HepG2 (cell line): ENCODE data around the gene UBA6. TPM values are rescaled to one million over a fixed set of nuclear protein-coding genes. Genes with fewer than 3 reads are reported as not detected.

ENCODE experiments used
- ATAC-seq: fragments of 200-7000 bp; cut with Tn5 transposase; 3 replicates; pipeline ENCODE4 v1.9.1; 2020; ENCODE audit warnings: mild to moderate bottlenecking, moderate library complexity
- BruUV-seq: library from RNA; stranded (reverse); fragments of 400-500 nt; replicated peaks from 2 replicates; lab custom pipeline; 2021; lab: Mats Ljungman, UMichigan
- CTCF ChIA-PET: fragments of 300-600 bp; formaldehyde crosslinking; extraction: SDS; loops from one replicate; lab custom pipeline; 2021; ENCODE audit warnings: low total read pairs, inconsistent platforms, low intra/inter-chr PET ratio; lab: Yijun Ruan, JAX
- POLR2A ChIA-PET: fragments of 350-600 bp; sonication (Branson Sonifier 250); formaldehyde crosslinking; loops from one replicate; lab custom pipeline; 2020; ENCODE audit warnings: antibody characterized with exemption, inconsistent platforms; lab: Yijun Ruan, JAX
- DNase-seq: peaks from one replicate; pipeline ENCODE4 v3.0.0-alpha.2; 2015; ENCODE audit warnings: low spot score
- FAIRE-seq: peaks from 3 replicates; lab custom pipeline; 2011; peaks lifted over from hg19 to GRCh38; lab: Jason Lieb, UNC
- H2AFZ ChIP-seq: one replicate; pipeline ENCODE4 v1.6.1; 2011; ENCODE audit warnings: low read length, inconsistent platforms
- H3K27ac ChIP-seq: fragments of 300-600 bp; 3 replicates; pipeline ENCODE4 v1.8.0; 2011; ENCODE audit warnings: mixed run types, mild to moderate bottlenecking, mixed read lengths, low read length, inconsistent platforms; ENCODE audit not compliant: insufficient read depth; ENCODE audit errors: extremely low read length
- H3K27me3 ChIP-seq, 2 experiments: fragments of 200-600 bp in 1 of 2; 2 replicates in 1 of 2; 3 replicates in 1 of 2; pipeline versions ENCODE4 v1.6.0 to v1.8.0; 2011; ENCODE audit warnings: low read length in 2 of 2, mild to moderate bottlenecking in 2 of 2, moderate library complexity in 2 of 2, inconsistent platforms in 1 of 2; ENCODE audit not compliant: insufficient read depth in 2 of 2, control insufficient read depth in 1 of 2
- H3K36me3 ChIP-seq, 2 experiments: fragments of 200-600 bp in 1 of 2; replicated peaks in 1 of 2; 2 replicates in 1 of 2; 3 replicates in 1 of 2; pipeline versions ENCODE4 v1.5.1 to v1.8.0; 2011; ENCODE audit warnings: low read length in 2 of 2, inconsistent platforms in 1 of 2; ENCODE audit not compliant: insufficient read depth in 2 of 2, control insufficient read depth in 1 of 2
- H3K4me1 ChIP-seq: 2 replicates; pipeline ENCODE4 v1.5.1; 2012; ENCODE audit warnings: low read length, inconsistent platforms; ENCODE audit not compliant: insufficient read depth
- H3K4me2 ChIP-seq: 2 replicates; pipeline ENCODE4 v1.6.0; 2011; ENCODE audit warnings: low read depth, low read length, inconsistent platforms
- H3K4me3 ChIP-seq, 3 experiments: fragments of 200-600 bp in 1 of 3; sonication (generic), shearing (Covaris generic) in 1 of 3; replicated peaks in 1 of 3; 2 replicates each; pipeline ENCODE4 v1.5.1; 2011 to 2016; ENCODE audit warnings: low read length in 3 of 3, inconsistent platforms in 2 of 3, low read depth in 2 of 3, mild to moderate bottlenecking in 2 of 3, control low read depth in 1 of 3, mixed read lengths in 1 of 3; ENCODE audit not compliant: insufficient read depth in 1 of 3
- H3K79me2 ChIP-seq: one replicate; pipeline ENCODE4 v1.6.1; 2011; ENCODE audit warnings: low read length, inconsistent platforms; ENCODE audit not compliant: insufficient read depth
- H3K9ac ChIP-seq: 2 replicates; pipeline ENCODE4 v1.6.0; 2011; ENCODE audit warnings: mild to moderate bottlenecking, low read depth, low read length, inconsistent platforms; ENCODE audit not compliant: insufficient read depth
- H3K9me3 ChIP-seq: 2 replicates; pipeline ENCODE4 v1.5.1; 2012; ENCODE audit warnings: mild to moderate bottlenecking, low read length
- H4K20me1 ChIP-seq: 2 replicates; pipeline ENCODE4 v1.6.0; 2011; ENCODE audit warnings: inconsistent platforms, mild to moderate bottlenecking, low read length, moderate library complexity; ENCODE audit not compliant: insufficient read depth
- IKZF4 ChIP-seq: sonication (generic); formaldehyde crosslinking; IDR thresholded peaks from 2 replicates; pipeline ENCODE4 v1.5.1; 2020; ENCODE audit warnings: borderline replicate concordance, mild to moderate bottlenecking, low read depth, missing genetic modification reagents; ENCODE audit errors: not compliant biosample characterization
- JUNB ChIP-seq: sonication (generic); formaldehyde crosslinking; IDR thresholded peaks from 2 replicates; pipeline ENCODE4 v1.8.0; 2022; ENCODE audit warnings: missing genetic modification reagents, mild to moderate bottlenecking, borderline replicate concordance
- MAFK ChIP-seq, 2 experiments: IDR thresholded peaks in 1 of 2; conservative IDR thresholded peaks in 1 of 2; 2 replicates each; pipeline ENCODE4 v1.6.1; 2011; ENCODE audit warnings: improper control_type of control experiment in 2 of 2, low read length in 2 of 2
- SMC3 ChIP-seq: IDR thresholded peaks from 2 replicates; pipeline ENCODE4 v1.6.1; 2011; ENCODE audit warnings: low read length, improper control_type of control experiment
- SP140L ChIP-seq: sonication (generic); formaldehyde crosslinking; IDR thresholded peaks from 2 replicates; pipeline ENCODE4 v1.4.0; 2020; ENCODE audit warnings: missing genetic modification reagents, borderline replicate concordance
- ZC3H4 ChIP-seq: sonication (generic); formaldehyde crosslinking; IDR thresholded peaks from 2 replicates; pipeline ENCODE4 v1.4.0; 2020; ENCODE audit warnings: missing genetic modification reagents, borderline replicate concordance
- ZNF256 ChIP-seq: sonication (generic); formaldehyde crosslinking; conservative IDR thresholded peaks from 2 replicates; pipeline ENCODE4 v1.4.0; 2020; ENCODE audit warnings: missing genetic modification reagents
- WGBS: methylation state at CpG from one replicate; pipeline ENCODE4 v1.1.6; 2017; ENCODE audit warnings: low lambda C conversion rate; 5-methylcytosine and 5-hydroxymethylcytosine counted together
- in situ Hi-C: cut with HindIII; loops from 2 replicates; pipeline ENCODE4 v1.10.0; 2017; ENCODE audit warnings: low pct_unique_long_range_greater_than_20kb; ENCODE audit not compliant: extremely low pct_ligation_motif_present
- intact Hi-C: fragments of 100-400 bp; cut with micrococcal nuclease; formaldehyde crosslinking; loops from one replicate; pipeline ENCODE4 v1.10.0; 2022; ENCODE audit not compliant: unreplicated experiment
- polyA plus RNA-seq, 8 experiments: library from polyadenylated mRNA; depleted of rRNA in 3 of 8; stranded (reverse) in 7 of 8; unstranded in 1 of 8; fragments of >200 nt; fragmentation: Illumina TruSeq in 4 of 8; extraction: Trizol in 4 of 8; gene quantifications; 2 replicates each; pipeline versions ENCODE4 v1.2.1 to v1.2.3, GENCODE V29; 2011 to 2016; ENCODE audit warnings: low read depth in 4 of 8, missing spikeins in 1 of 8, mixed read lengths in 1 of 8; ENCODE audit not compliant: insufficient read depth in 1 of 8
- total RNA-seq, 5 experiments: library from RNA; depleted of rRNA; stranded (reverse); fragments of >200 nt; fragmentation: Illumina TruSeq; extraction: Trizol; gene quantifications; 2 replicates each; pipeline ENCODE4 v1.2.3, GENCODE V29; 2016; ENCODE audit warnings: low read depth in 1 of 5
- TF ChIP-seq, protein P1 (sequence below): sonication (generic); formaldehyde crosslinking; IDR thresholded peaks from 2 replicates; pipeline ENCODE4 v1.4.0; 2020; ENCODE audit warnings: missing genetic modification reagents
- TF ChIP-seq, protein P2 (sequence below): IDR thresholded peaks from 2 replicates; pipeline ENCODE4 v1.6.1; 2012; ENCODE audit warnings: low read length, improper control_type of control experiment

Gene UBA6
- total and polyA plus RNA-seq, 2 of the 13 experiments (the other 11 are each of a cell fraction or from before 2014, with no cell fraction given): 33.3 to 75.4 TPM

DNA sequence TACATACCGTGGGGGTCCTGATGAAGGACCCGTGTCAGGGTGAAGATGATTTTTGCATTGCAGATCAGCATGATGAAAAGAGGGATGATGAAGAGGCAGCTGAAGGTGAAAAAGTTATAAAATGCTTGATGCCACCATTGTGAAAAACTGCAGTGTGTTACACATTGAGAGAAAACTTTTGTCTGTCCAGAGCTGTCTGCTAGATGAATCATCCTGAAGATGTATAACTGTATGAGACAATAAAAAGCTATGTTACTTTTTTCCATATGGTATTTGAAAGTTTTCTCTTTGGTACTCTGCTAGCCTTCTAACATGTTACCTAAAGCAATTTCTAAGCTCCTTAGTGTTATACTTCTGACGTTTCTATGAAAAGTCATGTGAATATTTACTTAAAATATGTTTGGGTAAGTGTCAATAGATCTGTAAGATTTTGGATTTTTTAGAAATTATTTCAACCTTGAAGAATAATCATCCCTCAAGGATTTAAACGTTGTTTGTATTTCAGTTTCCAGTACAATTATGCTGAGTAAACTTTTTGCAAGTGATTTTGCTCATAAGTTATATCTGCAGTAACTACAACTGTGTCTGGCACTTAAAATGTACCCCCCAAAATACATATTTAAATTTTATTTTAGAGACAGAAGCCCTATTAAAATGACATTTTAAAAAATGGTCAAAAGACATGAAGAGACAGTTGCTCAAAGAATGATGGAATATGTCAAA lies 43.8 kb upstream of the UBA6 start:
- Histone ChIP-seq H2AFZ (no peak overlapping the region), H3K4me2 (no peak overlapping the region), H3K4me3 (no peak overlapping the region), H3K27ac (no peak overlapping the region), H4K20me1 (no peaks in the 10 kb centered on the region), H3K9me3 (no peaks in the 10 kb centered on the region), H3K36me3 (no peaks in the 10 kb centered on the region), H3K9ac (no peak overlapping the region), H3K79me2 (no peaks in the 10 kb centered on the region), H3K27me3 (no peaks in the 10 kb centered on the region), H3K4me1 (no peaks in the 10 kb centered on the region)
- BruUV-seq: no TSS peak
- ATAC-seq (no peak), FAIRE-seq (no peak), DNase-seq (no peak)
- ChIA-PET POLR2A (no interaction called here), CTCF (no interaction called here)
- intact Hi-C loops: no loop called here
- 75% methylated on average over 4 of the region's 4 CpGs for WGBS
- TF ChIP-seq, protein P1, sequence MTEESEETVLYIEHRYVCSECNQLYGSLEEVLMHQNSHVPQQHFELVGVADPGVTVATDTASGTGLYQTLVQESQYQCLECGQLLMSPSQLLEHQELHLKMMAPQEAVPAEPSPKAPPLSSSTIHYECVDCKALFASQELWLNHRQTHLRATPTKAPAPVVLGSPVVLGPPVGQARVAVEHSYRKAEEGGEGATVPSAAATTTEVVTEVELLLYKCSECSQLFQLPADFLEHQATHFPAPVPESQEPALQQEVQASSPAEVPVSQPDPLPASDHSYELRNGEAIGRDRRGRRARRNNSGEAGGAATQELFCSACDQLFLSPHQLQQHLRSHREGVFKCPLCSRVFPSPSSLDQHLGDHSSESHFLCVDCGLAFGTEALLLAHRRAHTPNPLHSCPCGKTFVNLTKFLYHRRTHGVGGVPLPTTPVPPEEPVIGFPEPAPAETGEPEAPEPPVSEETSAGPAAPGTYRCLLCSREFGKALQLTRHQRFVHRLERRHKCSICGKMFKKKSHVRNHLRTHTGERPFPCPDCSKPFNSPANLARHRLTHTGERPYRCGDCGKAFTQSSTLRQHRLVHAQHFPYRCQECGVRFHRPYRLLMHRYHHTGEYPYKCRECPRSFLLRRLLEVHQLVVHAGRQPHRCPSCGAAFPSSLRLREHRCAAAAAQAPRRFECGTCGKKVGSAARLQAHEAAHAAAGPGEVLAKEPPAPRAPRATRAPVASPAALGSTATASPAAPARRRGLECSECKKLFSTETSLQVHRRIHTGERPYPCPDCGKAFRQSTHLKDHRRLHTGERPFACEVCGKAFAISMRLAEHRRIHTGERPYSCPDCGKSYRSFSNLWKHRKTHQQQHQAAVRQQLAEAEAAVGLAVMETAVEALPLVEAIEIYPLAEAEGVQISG (CRISPR knock-in tag): no peak
- no peak for TF ChIP-seq ZNF256 (CRISPR knock-in tag)
- no peak for TF ChIP-seq SMC3
- TF ChIP-seq, protein P2, sequence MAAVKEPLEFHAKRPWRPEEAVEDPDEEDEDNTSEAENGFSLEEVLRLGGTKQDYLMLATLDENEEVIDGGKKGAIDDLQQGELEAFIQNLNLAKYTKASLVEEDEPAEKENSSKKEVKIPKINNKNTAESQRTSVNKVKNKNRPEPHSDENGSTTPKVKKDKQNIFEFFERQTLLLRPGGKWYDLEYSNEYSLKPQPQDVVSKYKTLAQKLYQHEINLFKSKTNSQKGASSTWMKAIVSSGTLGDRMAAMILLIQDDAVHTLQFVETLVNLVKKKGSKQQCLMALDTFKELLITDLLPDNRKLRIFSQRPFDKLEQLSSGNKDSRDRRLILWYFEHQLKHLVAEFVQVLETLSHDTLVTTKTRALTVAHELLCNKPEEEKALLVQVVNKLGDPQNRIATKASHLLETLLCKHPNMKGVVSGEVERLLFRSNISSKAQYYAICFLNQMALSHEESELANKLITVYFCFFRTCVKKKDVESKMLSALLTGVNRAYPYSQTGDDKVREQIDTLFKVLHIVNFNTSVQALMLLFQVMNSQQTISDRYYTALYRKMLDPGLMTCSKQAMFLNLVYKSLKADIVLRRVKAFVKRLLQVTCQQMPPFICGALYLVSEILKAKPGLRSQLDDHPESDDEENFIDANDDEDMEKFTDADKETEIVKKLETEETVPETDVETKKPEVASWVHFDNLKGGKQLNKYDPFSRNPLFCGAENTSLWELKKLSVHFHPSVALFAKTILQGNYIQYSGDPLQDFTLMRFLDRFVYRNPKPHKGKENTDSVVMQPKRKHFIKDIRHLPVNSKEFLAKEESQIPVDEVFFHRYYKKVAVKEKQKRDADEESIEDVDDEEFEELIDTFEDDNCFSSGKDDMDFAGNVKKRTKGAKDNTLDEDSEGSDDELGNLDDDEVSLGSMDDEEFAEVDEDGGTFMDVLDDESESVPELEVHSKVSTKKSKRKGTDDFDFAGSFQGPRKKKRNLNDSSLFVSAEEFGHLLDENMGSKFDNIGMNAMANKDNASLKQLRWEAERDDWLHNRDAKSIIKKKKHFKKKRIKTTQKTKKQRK: no peak
- no peak for TF ChIP-seq ZC3H4
- TF ChIP-seq IKZF4 (CRISPR knock-in tag): no peak
- no peak for TF ChIP-seq SP140L (CRISPR knock-in tag)
- TF ChIP-seq MAFK (conservative IDR thresholded peaks at IDR 0.05 in 1 of 2, IDR thresholded peaks at IDR 0.05 in 1 of 2; ENCODE audit: low read length in 2 of 2): peak; percentile 20 to 44; a peak in 2 of 4 replicates
- TF ChIP-seq JUNB: no peak
- in situ Hi-C loops: no loop called here
